ENCODE results near the gene WBP11. TPM values are rescaled to one million over a fixed set of nuclear protein-coding genes. Genes with fewer than 3 reads are reported as not detected.

Gene WBP11
- total RNA-seq, 1 experiment from 2014 or later: 108 TPM

DNA sequence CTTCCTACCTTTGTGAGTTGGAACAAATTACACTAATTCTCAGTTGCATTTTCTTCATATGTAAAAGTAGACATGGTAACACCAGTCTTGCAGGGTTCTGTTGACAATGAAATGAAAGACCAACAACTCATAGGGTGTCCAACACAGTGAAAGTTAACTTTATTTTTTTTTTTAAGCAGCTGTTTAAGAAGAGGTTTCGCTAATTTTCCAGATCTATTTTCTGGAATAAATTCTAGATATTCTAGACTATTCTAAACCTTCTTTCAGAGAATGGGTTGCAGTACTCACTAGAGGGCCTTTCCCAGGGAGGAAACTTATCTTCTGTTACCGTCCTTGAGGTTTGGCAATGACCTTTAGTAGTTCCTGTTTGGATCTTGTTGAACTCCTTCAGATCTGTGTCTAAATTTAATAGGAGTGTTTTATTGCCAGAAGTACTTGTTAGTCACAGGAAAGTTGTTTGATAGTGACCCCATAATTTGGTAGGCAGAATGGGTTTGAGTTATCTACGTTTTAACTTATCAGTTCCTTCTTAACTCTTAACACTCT lies 42.8 kb upstream of the WBP11 start:
- Histone ChIP-seq H3K9ac (ENCODE audit: extremely low read depth, insufficient read length, low read length) (no peak overlapping the region), H3K4me1 (ENCODE audit: insufficient read depth, low read length) (no peaks in the 10 kb centered on the region), H3K23me2 (ENCODE audit: insufficient read length, low read depth, low read length, poor library complexity, severe bottlenecking) (no peaks in the 10 kb centered on the region), H3K9me3 (ENCODE audit: control insufficient read depth, low read depth, low read length) (no peaks in the 10 kb centered on the region), H2BK15ac (ENCODE audit: low read depth, low read length) (no peak overlapping the region), H2BK20ac (ENCODE audit: low read depth, low read length, poor library complexity, severe bottlenecking) (no peak overlapping the region), H3K56ac (ENCODE audit: insufficient read length, low read depth, low read length) (no peak overlapping the region), H3K18ac (ENCODE audit: insufficient read length, low read depth, low read length) (no peak overlapping the region), H3K27ac (ENCODE audit: insufficient read length, low read depth, low read length) (no peak overlapping the region), H4K5ac (ENCODE audit: insufficient read length, low read depth, low read length) (no peak overlapping the region), H3T11ph (ENCODE audit: low read length) (no peak overlapping the region), H2AK5ac (ENCODE audit: insufficient read length, low read length) (no peak overlapping the region), H3K4me2 (ENCODE audit: insufficient read depth, insufficient read length, low read length) (no peak overlapping the region), H2AFZ (ENCODE audit: low read length) (no peak overlapping the region), H3K79me1 (ENCODE audit: insufficient read depth, low read depth, low read length, poor library complexity, severe bottlenecking) (no peaks in the 10 kb centered on the region), H4K91ac (ENCODE audit: insufficient read length, low read depth, low read length) (no peak overlapping the region), H4K8ac (replicated peaks; ENCODE audit: insufficient read length, low read depth, low read length) (no peak overlapping the region), H3K79me2 (ENCODE audit: insufficient read depth, low read length) (no peaks in the 10 kb centered on the region), H3K27me3 (ENCODE audit: insufficient read depth, low read length) (no peaks in the 10 kb centered on the region; the same call in 1 of the 2 replicates), H2BK5ac (ENCODE audit: insufficient read length, low read length) (no peak overlapping the region), H2BK120ac (ENCODE audit: low read depth, low read length, poor library complexity, severe bottlenecking) (no peak overlapping the region), H4K20me1 (ENCODE audit: control insufficient read depth, insufficient read depth, insufficient read length) (no peaks in the 10 kb centered on the region), H3K4ac (ENCODE audit: low read depth, low read length) (no peak overlapping the region), H2BK12ac (ENCODE audit: insufficient read length, low read depth, low read length) (no peak overlapping the region), H3K23ac (ENCODE audit: insufficient read length, low read depth, low read length) (no peak overlapping the region), H3K14ac (ENCODE audit: insufficient read depth, low read length) (no peak overlapping the region)
- whole genome bisulfite sequencing (ENCODE audit: extremely low coverage, insufficient read length, low lambda C conversion rate): no CpG with 5 or more reads among the region's 3 CpGs
- Mint-ChIP-seq H3K4me3 (no peak overlapping the region), H3K4me1 (peaks cover 3 to 6% of the 10 kb centered on the region in 2 experiments; a peak in 2 of 4 replicates), H3K9me3 (no peaks in the 10 kb centered on the region), H3K36me3 (ENCODE audit: insufficient read depth in 1 of 3, low read depth in 3 of 3) (no peaks in the 10 kb centered on the region), H3K27ac (no peak overlapping the region), H3K27me3 (ENCODE audit: low read depth) (no peaks in the 10 kb centered on the region)
- no peak for DNase-seq
- TF ChIP-seq, protein P1, sequence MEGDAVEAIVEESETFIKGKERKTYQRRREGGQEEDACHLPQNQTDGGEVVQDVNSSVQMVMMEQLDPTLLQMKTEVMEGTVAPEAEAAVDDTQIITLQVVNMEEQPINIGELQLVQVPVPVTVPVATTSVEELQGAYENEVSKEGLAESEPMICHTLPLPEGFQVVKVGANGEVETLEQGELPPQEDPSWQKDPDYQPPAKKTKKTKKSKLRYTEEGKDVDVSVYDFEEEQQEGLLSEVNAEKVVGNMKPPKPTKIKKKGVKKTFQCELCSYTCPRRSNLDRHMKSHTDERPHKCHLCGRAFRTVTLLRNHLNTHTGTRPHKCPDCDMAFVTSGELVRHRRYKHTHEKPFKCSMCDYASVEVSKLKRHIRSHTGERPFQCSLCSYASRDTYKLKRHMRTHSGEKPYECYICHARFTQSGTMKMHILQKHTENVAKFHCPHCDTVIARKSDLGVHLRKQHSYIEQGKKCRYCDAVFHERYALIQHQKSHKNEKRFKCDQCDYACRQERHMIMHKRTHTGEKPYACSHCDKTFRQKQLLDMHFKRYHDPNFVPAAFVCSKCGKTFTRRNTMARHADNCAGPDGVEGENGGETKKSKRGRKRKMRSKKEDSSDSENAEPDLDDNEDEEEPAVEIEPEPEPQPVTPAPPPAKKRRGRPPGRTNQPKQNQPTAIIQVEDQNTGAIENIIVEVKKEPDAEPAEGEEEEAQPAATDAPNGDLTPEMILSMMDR (conservative IDR thresholded peaks at IDR 0.05): no peak

All from H9 (cell line).